Upper lobe of left lung (tissue), 6 donors: Measurements from ENCODE around the gene CISH. TPM values are rescaled to one million over a fixed set of nuclear protein-coding genes. Genes with fewer than 3 reads are reported as not detected.

Source experiments
- ATAC-seq, 2 donors: fragments of 200-7000 bp; cut with Tn5 transposase; one replicate each; pipeline ENCODE4 v1.9.1; 2022; ENCODE audit warnings: mild to moderate bottlenecking in 2 of 2, moderate library complexity in 2 of 2; ENCODE audit not compliant: low FRiP score in 2 of 2
- DNase-seq, 2 donors: peaks; one replicate each; pipeline ENCODE4 v3.0.0-alpha.2; 2019 to 2020
- H3K27ac ChIP-seq, 4 donors: fragments of 200-600 bp; sonication (generic); one replicate each; pipeline ENCODE4 v1.5.1; 2016 to 2019
- H3K27me3 ChIP-seq, 4 donors: fragments of 200-600 bp; sonication (generic); one replicate each; pipeline ENCODE4 v1.5.1; 2017 to 2019
- H3K36me3 ChIP-seq, 4 donors: fragments of 200-600 bp; sonication (generic); one replicate each; pipeline ENCODE4 v1.5.1; 2016 to 2019
- H3K4me1 ChIP-seq, 4 donors: fragments of 200-600 bp; sonication (generic); one replicate each; pipeline ENCODE4 v1.5.1; 2018 to 2019
- H3K4me3 ChIP-seq, 4 donors: fragments of 200-600 bp; sonication (generic); one replicate each; pipeline ENCODE4 v1.5.1; 2017 to 2019; ENCODE audit warnings: mild to moderate bottlenecking in 2 of 4, moderate library complexity in 1 of 4
- H3K9me3 ChIP-seq, 4 donors: fragments of 200-600 bp; sonication (generic); one replicate each; pipeline ENCODE4 v1.5.1; 2018 to 2019
- EP300 ChIP-seq, 4 donors: sonication (generic); formaldehyde crosslinking; IDR thresholded peaks; one replicate each; pipeline ENCODE4 v1.5.1; 2017; ENCODE audit warnings: antibody characterized with exemption in 4 of 4, control low read depth in 2 of 4
- POLR2A ChIP-seq, 4 donors: fragments of 450-650 bp; IDR thresholded peaks; one replicate each; pipeline ENCODE4 v1.5.1; 2016 to 2017; ENCODE audit warnings: antibody characterized with exemption in 4 of 4, mild to moderate bottlenecking in 2 of 4
- POLR2AphosphoS5 ChIP-seq, 2 donors: sonication (generic); formaldehyde crosslinking; IDR thresholded peaks; one replicate each; pipeline ENCODE4 v1.5.1; 2017; ENCODE audit warnings: antibody characterized with exemption in 2 of 2
- WGBS, 2 donors: methylation state at CpG; one replicate each; pipeline ENCODE4 v1.1.5; 2017 to 2018; 5-methylcytosine and 5-hydroxymethylcytosine counted together
- total RNA-seq, 6 donors: library from RNA; depleted of rRNA in 4 of 6; stranded (reverse); fragments of >200 nt in 4 of 6; gene quantifications; one replicate each; pipeline versions ENCODE4 v1.1.0 to v1.2.1, GENCODE V29; 2016 to 2021
- TF ChIP-seq, protein P1 (sequence below), 6 experiments: fragments of 450-650 bp in 4 of 6; fragments of 200-600 bp in 2 of 6; sonication (generic) in 2 of 6; IDR thresholded peaks; one replicate each; pipeline ENCODE4 v1.5.1; 2016 to 2019; ENCODE audit warnings: antibody characterized with exemption in 6 of 6
- donor health status: DM: no; HTN: no; CAD: no; lungs with moderate emphysema.
- donor health status: DM: no; HTN: yes; CAD: no; lungs with severe emphysema.

CISH gene
- total RNA-seq, 6 donors from 2014 or later: 35.8 to 66.9 (median 43.1) TPM

DNA sequence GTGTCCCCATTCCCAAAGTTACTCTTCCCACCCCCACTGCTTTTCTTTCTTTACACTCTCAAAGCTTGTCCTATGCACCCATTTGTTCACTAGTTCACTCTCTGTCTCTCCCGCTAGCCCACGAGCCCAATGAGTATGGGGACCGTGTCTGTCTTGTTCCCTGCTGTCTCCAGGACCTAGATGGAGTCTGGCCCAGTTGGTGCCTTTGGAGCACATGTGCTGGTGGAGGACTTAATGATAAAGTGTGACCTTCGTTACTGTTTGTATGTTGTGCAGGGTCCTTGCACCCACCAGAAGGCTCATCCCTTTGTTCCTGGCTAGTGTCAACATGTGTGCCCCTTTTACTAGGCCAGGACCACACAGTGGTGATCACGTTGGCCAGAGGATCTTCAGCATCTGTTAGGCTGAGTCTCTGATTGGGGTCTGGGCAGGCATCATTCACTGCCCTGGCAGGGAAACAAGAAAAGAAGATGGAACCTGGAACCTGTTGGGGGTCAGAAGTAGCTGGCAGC, 7.4 kb downstream of the CISH start:
- DNase-seq (no peak), ATAC-seq (no peak)
- Histone ChIP-seq H3K9me3 (no peaks in the 10 kb centered on the region), H3K4me3 (no peak overlapping the region), H3K27ac (peak overlapping the region; percentile 94 to 96 (median 95)), H3K4me1 (peaks cover 77 to 100% (median 98%) of the 10 kb centered on the region in 4 donors), H3K27me3 (no peaks in the 10 kb centered on the region), H3K36me3 (peaks cover 0 to 52% (median 23%) of the 10 kb centered on the region in 4 donors)
- no peak for TF ChIP-seq EP300 (IDR thresholded peaks at IDR 0.05)
- no peak for TF ChIP-seq POLR2AphosphoS5 (IDR thresholded peaks at IDR 0.05)
- TF ChIP-seq POLR2A (IDR thresholded peaks at IDR 0.05): no peak
- TF ChIP-seq, protein P1, sequence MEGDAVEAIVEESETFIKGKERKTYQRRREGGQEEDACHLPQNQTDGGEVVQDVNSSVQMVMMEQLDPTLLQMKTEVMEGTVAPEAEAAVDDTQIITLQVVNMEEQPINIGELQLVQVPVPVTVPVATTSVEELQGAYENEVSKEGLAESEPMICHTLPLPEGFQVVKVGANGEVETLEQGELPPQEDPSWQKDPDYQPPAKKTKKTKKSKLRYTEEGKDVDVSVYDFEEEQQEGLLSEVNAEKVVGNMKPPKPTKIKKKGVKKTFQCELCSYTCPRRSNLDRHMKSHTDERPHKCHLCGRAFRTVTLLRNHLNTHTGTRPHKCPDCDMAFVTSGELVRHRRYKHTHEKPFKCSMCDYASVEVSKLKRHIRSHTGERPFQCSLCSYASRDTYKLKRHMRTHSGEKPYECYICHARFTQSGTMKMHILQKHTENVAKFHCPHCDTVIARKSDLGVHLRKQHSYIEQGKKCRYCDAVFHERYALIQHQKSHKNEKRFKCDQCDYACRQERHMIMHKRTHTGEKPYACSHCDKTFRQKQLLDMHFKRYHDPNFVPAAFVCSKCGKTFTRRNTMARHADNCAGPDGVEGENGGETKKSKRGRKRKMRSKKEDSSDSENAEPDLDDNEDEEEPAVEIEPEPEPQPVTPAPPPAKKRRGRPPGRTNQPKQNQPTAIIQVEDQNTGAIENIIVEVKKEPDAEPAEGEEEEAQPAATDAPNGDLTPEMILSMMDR (IDR thresholded peaks at IDR 0.05): no peak
- WGBS, 2 donors: 89 to 92% methylated on average over 5 of the region's 5 CpGs

DNA sequence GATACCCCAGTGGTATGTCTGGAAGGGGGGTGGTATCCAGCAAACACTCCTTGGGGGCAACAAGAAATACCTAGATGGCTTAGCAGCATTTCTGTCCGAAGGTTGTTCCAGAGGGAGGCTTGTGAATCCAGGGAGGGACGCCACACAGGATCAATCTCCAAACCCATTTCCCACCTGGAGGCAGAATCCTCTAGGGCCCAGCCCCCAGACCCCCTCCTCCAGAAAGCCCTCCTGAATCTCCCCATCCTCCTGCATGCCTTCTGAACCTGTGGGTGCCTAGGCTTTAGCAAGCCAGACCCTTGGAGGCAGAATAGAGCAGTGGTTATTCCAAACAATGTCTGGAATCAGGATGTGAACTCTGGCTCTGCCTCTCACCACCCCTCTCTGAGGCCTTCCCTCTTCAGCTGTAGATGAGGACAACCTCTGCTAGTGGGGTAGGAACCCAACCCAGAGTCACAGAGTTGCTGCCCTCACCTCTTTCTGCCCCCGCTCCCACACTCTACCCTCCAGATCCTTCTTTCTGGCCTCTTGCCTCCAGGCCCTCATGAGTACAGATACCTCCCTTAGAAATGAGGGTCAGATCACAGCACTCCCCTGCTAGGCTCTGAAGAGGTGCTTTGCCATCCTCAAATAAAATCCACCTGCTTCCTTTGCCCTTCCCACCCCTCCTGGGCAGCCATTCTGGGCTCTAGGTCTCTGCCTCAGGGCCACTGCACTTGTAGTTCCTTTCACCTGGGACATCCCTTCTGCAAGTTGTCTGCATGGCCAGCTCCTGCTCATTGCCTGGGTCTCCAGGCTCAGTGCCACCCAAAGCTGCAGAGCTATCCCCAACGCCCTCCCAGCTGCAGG, 8.1 kb downstream of the CISH start:
- no peak for ATAC-seq
- WGBS, 2 donors: 70 to 89% methylated on average over 2 to 4 of the region's 4 CpGs

DNA sequence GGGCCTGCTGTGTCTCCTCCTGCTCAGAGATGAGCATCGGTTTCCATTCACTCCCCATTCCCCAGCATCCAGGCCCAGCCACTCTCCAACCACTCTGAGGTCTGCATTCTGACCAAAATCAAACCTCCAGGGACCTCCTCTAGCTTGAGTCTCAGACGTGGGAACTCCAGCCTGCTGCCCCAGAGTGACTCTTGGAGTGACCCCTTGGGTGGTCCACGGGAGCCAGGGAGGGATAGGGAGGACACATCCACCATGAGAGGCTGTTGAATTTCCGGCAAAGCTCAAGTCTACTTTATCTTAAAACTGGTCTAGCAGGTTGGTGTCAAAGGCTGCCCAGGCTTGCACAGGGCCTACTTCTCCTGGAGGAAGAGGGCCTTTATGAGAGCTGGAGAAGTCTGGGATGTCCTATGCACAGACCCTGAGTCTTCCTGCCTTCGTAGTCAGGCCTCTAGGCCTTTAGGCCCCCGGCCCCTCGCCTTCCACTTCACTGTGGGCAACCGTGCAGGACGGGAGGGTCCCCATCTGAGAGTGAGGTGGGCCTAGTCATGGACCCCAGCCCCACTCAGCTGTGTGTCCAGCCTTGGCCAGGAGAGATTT, 8.9 kb downstream of the CISH start:
- Histone ChIP-seq H3K27me3 (no peaks in the 10 kb centered on the region), H3K36me3 (peaks cover 0 to 38% (median 20%) of the 10 kb centered on the region in 4 donors), H3K27ac (peak overlapping the region; percentile 94 to 96 (median 95)), H3K4me1 (peaks cover 78 to 88% (median 86%) of the 10 kb centered on the region in 4 donors), H3K4me3 (no peak overlapping the region), H3K9me3 (no peaks in the 10 kb centered on the region)
- no peak for DNase-seq
- TF ChIP-seq POLR2AphosphoS5 (IDR thresholded peaks at IDR 0.05) (no peak), EP300 (IDR thresholded peaks at IDR 0.05) (peak in 1 of 4 donors; percentile 10)
- WGBS, 2 donors: 56 to 61% methylated on average over 3 to 9 of the region's 9 CpGs
- no peak for ATAC-seq

More for the DNA sequence above, 8.1 kb downstream of the CISH start:
- Histone ChIP-seq H3K36me3 (peaks cover 0 to 46% (median 23%) of the 10 kb centered on the region in 4 donors), H3K9me3 (no peaks in the 10 kb centered on the region), H3K4me3 (no peak overlapping the region), H3K27ac (peak overlapping the region; percentile 94 to 96 (median 95)), H3K27me3 (no peaks in the 10 kb centered on the region), H3K4me1 (peaks cover 78 to 95% (median 92%) of the 10 kb centered on the region in 4 donors)
- no peak for TF ChIP-seq POLR2AphosphoS5 (IDR thresholded peaks at IDR 0.05)
- no peak for TF ChIP-seq EP300 (IDR thresholded peaks at IDR 0.05)
- no peak for TF ChIP-seq POLR2A (IDR thresholded peaks at IDR 0.05)
- TF ChIP-seq, protein P1 (IDR thresholded peaks at IDR 0.05): no peak
- DNase-seq: no peak

DNA sequence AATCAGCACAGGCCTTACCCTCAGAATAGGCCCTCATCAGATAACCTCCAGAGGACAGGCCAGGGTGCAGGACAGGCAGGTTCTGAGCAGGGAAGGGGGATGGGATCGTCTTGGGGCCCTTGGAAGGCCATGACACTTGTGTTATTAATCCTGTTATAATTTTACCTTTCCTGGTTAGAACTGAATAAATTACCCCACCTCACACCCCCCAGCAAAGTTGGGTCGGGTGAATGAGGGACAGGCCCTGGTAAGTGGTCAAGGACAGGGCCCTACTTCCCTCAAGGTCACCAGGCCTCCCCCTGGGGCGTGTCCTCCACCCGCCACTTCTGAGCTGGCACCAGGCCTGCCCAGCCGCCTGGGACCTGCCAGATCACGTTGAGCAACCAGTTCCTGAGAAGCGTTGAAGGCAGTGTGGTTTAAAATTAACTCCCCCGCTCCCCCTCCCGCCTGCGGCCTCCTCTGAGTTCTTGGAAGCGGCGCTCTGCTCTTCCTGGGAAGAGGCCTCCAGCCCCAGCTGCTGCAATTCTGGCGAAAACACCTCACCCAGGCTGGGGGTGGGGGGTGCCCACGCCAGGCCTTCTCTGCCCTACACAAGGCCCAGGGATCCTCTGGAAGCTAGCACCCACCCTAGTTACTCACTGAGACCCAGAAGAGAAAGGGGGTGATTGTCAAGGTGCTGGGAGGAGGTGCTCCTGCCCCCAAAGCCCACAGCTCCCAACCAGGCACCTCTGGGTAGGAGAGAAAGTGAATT, 10.6 kb downstream of the CISH start:
- Histone ChIP-seq H3K36me3 (peaks cover 0 to 22% (median 5%) of the 10 kb centered on the region in 4 donors), H3K27ac (peak overlapping the region; percentile 94 to 96 (median 95)), H3K9me3 (no peaks in the 10 kb centered on the region), H3K4me1 (peaks cover 64 to 71% (median 70%) of the 10 kb centered on the region in 4 donors), H3K4me3 (peak overlapping the region in 1 of 4 donors; percentile 21), H3K27me3 (no peaks in the 10 kb centered on the region)
- ATAC-seq (peak; percentile 87 to 89), DNase-seq (peak; percentile 96 to 98)
- 2% methylated on average over 14 of the region's 14 CpGs for WGBS, 2 donors
- TF ChIP-seq POLR2AphosphoS5 (IDR thresholded peaks at IDR 0.05) (peak; percentile 94), EP300 (IDR thresholded peaks at IDR 0.05) (peak; percentile 68 to 97 (median 74)), POLR2A (IDR thresholded peaks at IDR 0.05) (no peak)
- TF ChIP-seq, protein P1 (IDR thresholded peaks at IDR 0.05): no peak
